HCT116 (cell line): ENCODE measurements around the gene CLEC5A. TPM values are rescaled to one million over a fixed set of nuclear protein-coding genes. Genes with fewer than 3 reads are reported as not detected.

Experiments
- ATAC-seq: fragments of 200-7000 bp; cut with Tn5 transposase; 2 replicates; pipeline ENCODE4 v1.9.1; 2020; ENCODE audit warnings: mild to moderate bottlenecking, moderate library complexity
- BruUV-seq: library from RNA; stranded (reverse); fragments of 400-500 nt; replicated peaks from 2 replicates; lab custom pipeline; 2021; lab: Mats Ljungman, UMichigan
- CTCF ChIA-PET: fragments of 300-600 bp; sonication (Branson Sonifier 250); formaldehyde crosslinking; loops from one replicate; lab custom pipeline; 2021; ENCODE audit warnings: antibody characterized with exemption; lab: Charles Lee
- POLR2A ChIA-PET: fragments of 300-600, 350-600 bp; sonication (Branson Sonifier 250); formaldehyde crosslinking; loops from one replicate; lab custom pipeline; 2021; ENCODE audit warnings: antibody characterized with exemption; lab: Charles Lee
- RAD21 ChIA-PET, 2 experiments: fragments of 300-600 bp; sonication (Branson Sonifier 250); formaldehyde crosslinking; loops; one replicate each; lab custom pipeline; 2023; ENCODE audit warnings: low total read pairs in 2 of 2; ENCODE audit not compliant: uncharacterized antibody in 2 of 2, unreplicated experiment in 2 of 2, low non-redundant PET in 1 of 2; lab: Charles Lee
- DNase-seq: peaks from one replicate; pipeline ENCODE4 v3.0.0-alpha.2; 2010; ENCODE audit warnings: low read depth, low spot score
- H2AFZ ChIP-seq: fragments of 200-600 bp; shearing (Covaris generic), sonication (generic); 2 replicates; pipeline ENCODE4 v1.6.1; 2017; ENCODE audit warnings: low read depth, mixed run types, mixed read lengths, antibody characterized with exemption, low read length; ENCODE audit not compliant: poor library complexity, severe bottlenecking
- H3K27ac ChIP-seq: 2 replicates; pipeline ENCODE4 v1.5.1; 2012; ENCODE audit warnings: low read depth, low read length
- H3K27me3 ChIP-seq: fragments of 200-600 bp; sonication (generic); 2 replicates; pipeline ENCODE4 v1.6.1; 2016; ENCODE audit warnings: mixed run types, low read length, mixed read lengths; ENCODE audit not compliant: insufficient read depth
- H3K36me3 ChIP-seq, 2 experiments: fragments of 200-500 bp in 1 of 2; fragments of 200-600 bp in 1 of 2; sonication (Bioruptor generic) in 1 of 2; sonication (generic) in 1 of 2; 2 replicates each; pipeline versions ENCODE4 v1.5.1 to v1.6.1; 2014 to 2016; ENCODE audit warnings: low read length in 2 of 2, inconsistent platforms in 1 of 2, mixed read lengths in 1 of 2, mixed run types in 1 of 2; ENCODE audit not compliant: insufficient read depth in 2 of 2, control insufficient read depth in 1 of 2
- H3K4me1 ChIP-seq, 2 experiments: fragments of 200-600 bp in 1 of 2; sonication (generic) in 1 of 2; 2 replicates each; pipeline versions ENCODE4 v1.5.1 to v1.6.1; 2012 to 2017; ENCODE audit warnings: low read length in 2 of 2, inconsistent platforms in 1 of 2, mild to moderate bottlenecking in 1 of 2, mixed read lengths in 1 of 2, mixed run types in 1 of 2, moderate library complexity in 1 of 2; ENCODE audit not compliant: insufficient read depth in 2 of 2, control insufficient read depth in 1 of 2
- H3K4me2 ChIP-seq: fragments of 200-600 bp; sonication (generic); 2 replicates; pipeline ENCODE4 v1.6.1; 2017; ENCODE audit warnings: mixed run types, low read length, mixed read lengths
- H3K4me3 ChIP-seq, 2 experiments: fragments of 200-600 bp in 1 of 2; sonication (generic) in 1 of 2; replicated peaks in 1 of 2; 2 replicates each; pipeline ENCODE4 v1.5.1; 2011 to 2016; ENCODE audit warnings: low read length in 2 of 2, control low read depth in 1 of 2, low read depth in 1 of 2, mild to moderate bottlenecking in 1 of 2, mixed read lengths in 1 of 2, mixed run types in 1 of 2
- H3K79me2 ChIP-seq: fragments of 200-600 bp; sonication (generic); 2 replicates; pipeline ENCODE4 v1.6.1; 2017; ENCODE audit warnings: mild to moderate bottlenecking, mixed run types, low read length, moderate library complexity, mixed read lengths; ENCODE audit not compliant: insufficient read depth
- H3K9ac ChIP-seq: fragments of 200-600 bp; sonication (generic); 2 replicates; pipeline ENCODE4 v1.6.1; 2016; ENCODE audit warnings: low read length, mixed read lengths
- H3K9me2 ChIP-seq: fragments of 200-600 bp; sonication (generic), shearing (Covaris generic); 2 replicates; pipeline ENCODE4 v1.6.1; 2017; ENCODE audit warnings: mixed run types, mild to moderate bottlenecking, moderate library complexity; ENCODE audit not compliant: insufficient read depth
- H3K9me3 ChIP-seq, 2 experiments: fragments of 200-500 bp in 1 of 2; fragments of 200-600 bp in 1 of 2; sonication (Bioruptor generic) in 1 of 2; sonication (generic) in 1 of 2; 2 replicates each; pipeline ENCODE4 v1.6.1; 2014 to 2017; ENCODE audit warnings: low read length in 2 of 2, mixed read lengths in 2 of 2, inconsistent platforms in 1 of 2, low read depth in 1 of 2, mild to moderate bottlenecking in 1 of 2, mixed run types in 1 of 2, moderate library complexity in 1 of 2; ENCODE audit not compliant: control insufficient read depth in 1 of 2, insufficient read depth in 1 of 2
- H4K20me1 ChIP-seq: fragments of 200-600 bp; sonication (generic), shearing (Covaris generic); 2 replicates; pipeline ENCODE4 v1.6.1; 2017; ENCODE audit warnings: mixed run types, mild to moderate bottlenecking, moderate library complexity; ENCODE audit not compliant: insufficient read depth
- CBX3 ChIP-seq: IDR thresholded peaks from 2 replicates; pipeline ENCODE4 v1.6.1; 2012; ENCODE audit warnings: low read depth
- EGR1 ChIP-seq: IDR thresholded peaks from 2 replicates; pipeline ENCODE4 v1.6.1; 2012; ENCODE audit warnings: low read depth
- EZH2phosphoT487 ChIP-seq: fragments of 200-600 bp; IDR thresholded peaks from 2 replicates; pipeline ENCODE4 v1.6.1; 2018; ENCODE audit warnings: antibody characterized with exemption, borderline replicate concordance
- JUND ChIP-seq: IDR thresholded peaks from 2 replicates; pipeline ENCODE4 v1.6.1; 2012
- POLR2A ChIP-seq: IDR thresholded peaks from 2 replicates; pipeline ENCODE4 v1.7.0; 2011; ENCODE audit warnings: borderline replicate concordance; ENCODE audit not compliant: insufficient read depth, insufficient read length; ENCODE audit errors: extremely low read depth
- POLR2AphosphoS5 ChIP-seq: IDR thresholded peaks from 2 replicates; pipeline ENCODE4 v1.6.1; 2011; ENCODE audit warnings: mild to moderate bottlenecking, low read depth, low read length, moderate library complexity
- RAD21 ChIP-seq: IDR thresholded peaks from 2 replicates; pipeline ENCODE4 v1.6.1; 2012; ENCODE audit warnings: low read depth, mild to moderate bottlenecking
- SIN3A ChIP-seq: IDR thresholded peaks from 2 replicates; pipeline ENCODE4 v1.6.1; 2012; ENCODE audit warnings: low read depth
- SP1 ChIP-seq: IDR thresholded peaks from 2 replicates; pipeline ENCODE4 v1.6.1; 2012; ENCODE audit warnings: low read depth
- TCF7L2 ChIP-seq: IDR thresholded peaks from 2 replicates; pipeline ENCODE4 v1.7.0; 2011; ENCODE audit warnings: borderline replicate concordance, inconsistent platforms; ENCODE audit not compliant: insufficient read depth, insufficient read length; ENCODE audit errors: extremely low read depth
- YY1 ChIP-seq: IDR thresholded peaks from 2 replicates; pipeline ENCODE4 v1.6.1; 2011; ENCODE audit warnings: low read length, low read depth, moderate library complexity, mild to moderate bottlenecking; ENCODE audit not compliant: insufficient replicate concordance; ENCODE audit errors: extremely low read depth
- ZFX ChIP-seq: fragments of 450-650 bp; IDR thresholded peaks from 2 replicates; pipeline ENCODE4 v1.6.1; 2017
- ZNF274 ChIP-seq: fragments of 200-500 bp; sonication (Bioruptor generic); IDR thresholded peaks from 2 replicates; pipeline ENCODE4 v1.6.1; 2014; ENCODE audit warnings: mild to moderate bottlenecking, low read depth, low read length, inconsistent platforms
- intact Hi-C: fragments of 100-400 bp; cut with micrococcal nuclease; formaldehyde crosslinking; loops from 2 replicates; pipeline ENCODE4 v1.10.0; 2022
- total RNA-seq: library from RNA; stranded (reverse); gene quantifications from one replicate; pipeline ENCODE4 v1.2.1, GENCODE V29; 2021; ENCODE audit not compliant: unreplicated experiment
- TF ChIP-seq, protein P1 (sequence below): IDR thresholded peaks from 2 replicates; pipeline ENCODE4 v1.6.1; 2012; ENCODE audit warnings: low read depth
- TF ChIP-seq, protein P2 (sequence below): IDR thresholded peaks from 2 replicates; pipeline ENCODE4 v1.6.1; 2011; ENCODE audit warnings: mild to moderate bottlenecking, low read length, moderate library complexity; ENCODE audit not compliant: insufficient replicate concordance; ENCODE audit errors: extremely low read depth
- TF ChIP-seq, protein P3 (sequence below): IDR thresholded peaks from 2 replicates; pipeline ENCODE4 v1.6.1; 2012
- TF ChIP-seq, protein P4 (sequence below), 3 experiments: fragments of 200-600 bp in 1 of 3; sonication (generic) in 1 of 3; IDR thresholded peaks in 2 of 3; conservative IDR thresholded peaks in 1 of 3; 2 replicates each; pipeline ENCODE4 v1.5.1; 2012 to 2017; ENCODE audit warnings: low read depth in 2 of 3, low read length in 2 of 3, antibody characterized with exemption in 1 of 3, borderline replicate concordance in 1 of 3, control low read depth in 1 of 3, mild to moderate bottlenecking in 1 of 3, mixed read lengths in 1 of 3, mixed run types in 1 of 3, moderate library complexity in 1 of 3; ENCODE audit not compliant: insufficient read depth in 1 of 3
- TF ChIP-seq, protein P5 (sequence below): IDR thresholded peaks from 2 replicates; pipeline ENCODE4 v1.6.1; 2012

Gene CLEC5A
- total RNA-seq, 1 experiment from 2014 or later = 0.32 TPM

DNA sequence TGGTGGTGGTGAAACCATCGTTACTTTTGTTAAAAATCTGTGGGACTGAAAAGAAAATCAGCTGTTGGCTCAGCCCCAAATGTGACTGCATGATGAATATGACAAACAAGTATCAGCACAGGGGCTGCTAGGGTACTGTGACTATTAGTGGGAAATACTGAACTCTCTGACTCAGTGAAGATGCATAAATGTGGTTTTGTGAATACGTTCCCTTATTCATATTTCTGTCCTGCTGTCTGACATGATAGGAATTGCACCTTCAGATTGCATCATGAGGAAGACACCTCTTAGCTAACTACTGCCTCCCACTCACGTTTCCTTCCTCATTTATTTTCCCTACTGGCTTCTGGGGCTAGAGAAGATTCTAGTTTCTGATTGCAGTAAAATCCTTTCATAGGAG, 1.4 kb downstream of the CLEC5A start:
- intact Hi-C loops = no loop called here
- no TSS peak for BruUV-seq
- Histone ChIP-seq H3K4me1 (no peaks in the 10 kb centered on the region), H3K79me2 (no peaks in the 10 kb centered on the region), H3K4me2 (no peak overlapping the region), H3K4me3 (no peak overlapping the region), H3K9me3 (peaks cover 0 to 3% of the 10 kb centered on the region in 2 experiments; a peak in 1 of 4 replicates), H3K9me2 (no peaks in the 10 kb centered on the region), H3K9ac (no peak overlapping the region), H3K27ac (no peak overlapping the region), H2AFZ (no peak overlapping the region), H3K27me3 (no peaks in the 10 kb centered on the region), H4K20me1 (no peaks in the 10 kb centered on the region), H3K36me3 (no peaks in the 10 kb centered on the region)
- TF ChIP-seq, protein P1, sequence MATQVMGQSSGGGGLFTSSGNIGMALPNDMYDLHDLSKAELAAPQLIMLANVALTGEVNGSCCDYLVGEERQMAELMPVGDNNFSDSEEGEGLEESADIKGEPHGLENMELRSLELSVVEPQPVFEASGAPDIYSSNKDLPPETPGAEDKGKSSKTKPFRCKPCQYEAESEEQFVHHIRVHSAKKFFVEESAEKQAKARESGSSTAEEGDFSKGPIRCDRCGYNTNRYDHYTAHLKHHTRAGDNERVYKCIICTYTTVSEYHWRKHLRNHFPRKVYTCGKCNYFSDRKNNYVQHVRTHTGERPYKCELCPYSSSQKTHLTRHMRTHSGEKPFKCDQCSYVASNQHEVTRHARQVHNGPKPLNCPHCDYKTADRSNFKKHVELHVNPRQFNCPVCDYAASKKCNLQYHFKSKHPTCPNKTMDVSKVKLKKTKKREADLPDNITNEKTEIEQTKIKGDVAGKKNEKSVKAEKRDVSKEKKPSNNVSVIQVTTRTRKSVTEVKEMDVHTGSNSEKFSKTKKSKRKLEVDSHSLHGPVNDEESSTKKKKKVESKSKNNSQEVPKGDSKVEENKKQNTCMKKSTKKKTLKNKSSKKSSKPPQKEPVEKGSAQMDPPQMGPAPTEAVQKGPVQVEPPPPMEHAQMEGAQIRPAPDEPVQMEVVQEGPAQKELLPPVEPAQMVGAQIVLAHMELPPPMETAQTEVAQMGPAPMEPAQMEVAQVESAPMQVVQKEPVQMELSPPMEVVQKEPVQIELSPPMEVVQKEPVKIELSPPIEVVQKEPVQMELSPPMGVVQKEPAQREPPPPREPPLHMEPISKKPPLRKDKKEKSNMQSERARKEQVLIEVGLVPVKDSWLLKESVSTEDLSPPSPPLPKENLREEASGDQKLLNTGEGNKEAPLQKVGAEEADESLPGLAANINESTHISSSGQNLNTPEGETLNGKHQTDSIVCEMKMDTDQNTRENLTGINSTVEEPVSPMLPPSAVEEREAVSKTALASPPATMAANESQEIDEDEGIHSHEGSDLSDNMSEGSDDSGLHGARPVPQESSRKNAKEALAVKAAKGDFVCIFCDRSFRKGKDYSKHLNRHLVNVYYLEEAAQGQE = no peak
- TF ChIP-seq RAD21 = no peak
- no peak for TF ChIP-seq JUND
- TF ChIP-seq, protein P2, sequence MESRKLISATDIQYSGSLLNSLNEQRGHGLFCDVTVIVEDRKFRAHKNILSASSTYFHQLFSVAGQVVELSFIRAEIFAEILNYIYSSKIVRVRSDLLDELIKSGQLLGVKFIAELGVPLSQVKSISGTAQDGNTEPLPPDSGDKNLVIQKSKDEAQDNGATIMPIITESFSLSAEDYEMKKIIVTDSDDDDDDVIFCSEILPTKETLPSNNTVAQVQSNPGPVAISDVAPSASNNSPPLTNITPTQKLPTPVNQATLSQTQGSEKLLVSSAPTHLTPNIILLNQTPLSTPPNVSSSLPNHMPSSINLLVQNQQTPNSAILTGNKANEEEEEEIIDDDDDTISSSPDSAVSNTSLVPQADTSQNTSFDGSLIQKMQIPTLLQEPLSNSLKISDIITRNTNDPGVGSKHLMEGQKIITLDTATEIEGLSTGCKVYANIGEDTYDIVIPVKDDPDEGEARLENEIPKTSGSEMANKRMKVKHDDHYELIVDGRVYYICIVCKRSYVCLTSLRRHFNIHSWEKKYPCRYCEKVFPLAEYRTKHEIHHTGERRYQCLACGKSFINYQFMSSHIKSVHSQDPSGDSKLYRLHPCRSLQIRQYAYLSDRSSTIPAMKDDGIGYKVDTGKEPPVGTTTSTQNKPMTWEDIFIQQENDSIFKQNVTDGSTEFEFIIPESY = no peak
- no peak for TF ChIP-seq TCF7L2
- TF ChIP-seq, protein P3, sequence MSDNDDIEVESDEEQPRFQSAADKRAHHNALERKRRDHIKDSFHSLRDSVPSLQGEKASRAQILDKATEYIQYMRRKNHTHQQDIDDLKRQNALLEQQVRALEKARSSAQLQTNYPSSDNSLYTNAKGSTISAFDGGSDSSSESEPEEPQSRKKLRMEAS = no peak
- TF ChIP-seq CBX3 = no peak
- TF ChIP-seq SP1 = no peak
- TF ChIP-seq POLR2AphosphoS5 = no peak
- no peak for TF ChIP-seq EZH2phosphoT487
- TF ChIP-seq, protein P4, sequence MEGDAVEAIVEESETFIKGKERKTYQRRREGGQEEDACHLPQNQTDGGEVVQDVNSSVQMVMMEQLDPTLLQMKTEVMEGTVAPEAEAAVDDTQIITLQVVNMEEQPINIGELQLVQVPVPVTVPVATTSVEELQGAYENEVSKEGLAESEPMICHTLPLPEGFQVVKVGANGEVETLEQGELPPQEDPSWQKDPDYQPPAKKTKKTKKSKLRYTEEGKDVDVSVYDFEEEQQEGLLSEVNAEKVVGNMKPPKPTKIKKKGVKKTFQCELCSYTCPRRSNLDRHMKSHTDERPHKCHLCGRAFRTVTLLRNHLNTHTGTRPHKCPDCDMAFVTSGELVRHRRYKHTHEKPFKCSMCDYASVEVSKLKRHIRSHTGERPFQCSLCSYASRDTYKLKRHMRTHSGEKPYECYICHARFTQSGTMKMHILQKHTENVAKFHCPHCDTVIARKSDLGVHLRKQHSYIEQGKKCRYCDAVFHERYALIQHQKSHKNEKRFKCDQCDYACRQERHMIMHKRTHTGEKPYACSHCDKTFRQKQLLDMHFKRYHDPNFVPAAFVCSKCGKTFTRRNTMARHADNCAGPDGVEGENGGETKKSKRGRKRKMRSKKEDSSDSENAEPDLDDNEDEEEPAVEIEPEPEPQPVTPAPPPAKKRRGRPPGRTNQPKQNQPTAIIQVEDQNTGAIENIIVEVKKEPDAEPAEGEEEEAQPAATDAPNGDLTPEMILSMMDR (IDR thresholded peaks at IDR 0.05 in 2 of 3, conservative IDR thresholded peaks at IDR 0.05 in 1 of 3; ENCODE audit: borderline replicate concordance in 1 of 3, insufficient read depth in 1 of 3, low read depth in 2 of 3, low read length in 2 of 3) = no peak
- TF ChIP-seq ZFX = no peak
- TF ChIP-seq EGR1 = no peak
- TF ChIP-seq ZNF274 = no peak
- TF ChIP-seq, protein P5, sequence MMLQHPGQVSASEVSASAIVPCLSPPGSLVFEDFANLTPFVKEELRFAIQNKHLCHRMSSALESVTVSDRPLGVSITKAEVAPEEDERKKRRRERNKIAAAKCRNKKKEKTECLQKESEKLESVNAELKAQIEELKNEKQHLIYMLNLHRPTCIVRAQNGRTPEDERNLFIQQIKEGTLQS = no peak
- TF ChIP-seq YY1 = no peak
- TF ChIP-seq POLR2A = no peak
- TF ChIP-seq SIN3A = no peak
- ChIA-PET POLR2A (no interaction called here), RAD21 (no interaction called here), CTCF (no interaction called here)
- ATAC-seq (no peak), DNase-seq (no peak)
